ENCODE data around the gene NEUROG2. TPM values are rescaled to one million over a fixed set of nuclear protein-coding genes. Genes with fewer than 3 reads are reported as not detected.

The NEUROG2 gene
- total and polyA plus RNA-seq, 5 donors from 2014 or later: not detected

GRCh38 chr4:112519689-112520597 lies 4.0 kb upstream of the NEUROG2 start:
- Mint-ChIP-seq H3K27ac (no peak overlapping the region), H3K9me3 (peaks cover 0 to 14% (median 2%) of the 10 kb centered on the region in 7 donors), H3K4me3 (peak overlapping the region in 2 of 4 donors; percentile 5 to 62), H3K4me1 (peaks cover 27 to 64% (median 42%) of the 10 kb centered on the region in 4 donors), H3K27me3 (peaks cover 99% of the 10 kb centered on the region), H3K36me3 (no peaks in the 10 kb centered on the region)
- Histone ChIP-seq H3K4me3 (ENCODE audit: low read depth, low read length) (no peak overlapping the region), H3K9me3 (ENCODE audit: control insufficient read depth in 2 of 2, low read length in 2 of 2) (peaks cover 8 to 19% of the 10 kb centered on the region in 2 experiments), H3K4me1 (ENCODE audit: control insufficient read depth, insufficient read depth, low read length, poor library complexity, severe bottlenecking) (peaks cover 60% of the 10 kb centered on the region), H3K27me3 (ENCODE audit: control insufficient read depth, insufficient read depth, low read length) (peaks cover 69% of the 10 kb centered on the region), H3K27ac (ENCODE audit: insufficient read depth, low read length, poor library complexity, severe bottlenecking) (no peak overlapping the region), H3K36me3 (ENCODE audit: control insufficient read depth, insufficient read depth, low read length) (no peaks in the 10 kb centered on the region)
- ATAC-seq (ENCODE audit: low read depth in 2 of 2) (no peak), DNase-seq (no peak)

- Mint-ChIP-seq H3K9me3 (peaks cover 0 to 14% (median 2%) of the 10 kb centered on the region in 7 donors), H3K27ac (no peak overlapping the region), H3K36me3 (no peaks in the 10 kb centered on the region), H3K27me3 (peaks cover 99% of the 10 kb centered on the region), H3K4me3 (peak overlapping the region in 2 of 4 donors; percentile 0 to 48), H3K4me1 (peaks cover 27 to 75% (median 48%) of the 10 kb centered on the region in 4 donors)
- H3K4me1 ChIP-seq (ENCODE audit: control insufficient read depth, insufficient read depth, low read length, poor library complexity, severe bottlenecking): peaks cover 64% of the 10 kb centered on the region
- no peak for DNase-seq
- no peak overlapping the region for H3K27ac ChIP-seq (ENCODE audit: insufficient read depth, low read length, poor library complexity, severe bottlenecking)
- no peaks in the 10 kb centered on the region for H3K36me3 ChIP-seq (ENCODE audit: control insufficient read depth, insufficient read depth, low read length)
- ATAC-seq (ENCODE audit: low read depth in 2 of 2): no peak
- H3K4me3 ChIP-seq (ENCODE audit: low read depth, low read length): no peak overlapping the region
- H3K27me3 ChIP-seq (ENCODE audit: control insufficient read depth, insufficient read depth, low read length): peaks cover 71% of the 10 kb centered on the region
- peaks cover 8 to 19% of the 10 kb centered on the region in 2 experiments for H3K9me3 ChIP-seq (ENCODE audit: control insufficient read depth in 2 of 2, low read length in 2 of 2)
Observed at GRCh38 chr4:112518675-112519074, 2.7 kb upstream of the NEUROG2 start.

GRCh38 chr4:112517911-112518310 lies 1.9 kb upstream of the NEUROG2 start:
- Mint-ChIP-seq H3K27me3 (peaks cover 99% of the 10 kb centered on the region), H3K36me3 (no peaks in the 10 kb centered on the region)

DNA sequence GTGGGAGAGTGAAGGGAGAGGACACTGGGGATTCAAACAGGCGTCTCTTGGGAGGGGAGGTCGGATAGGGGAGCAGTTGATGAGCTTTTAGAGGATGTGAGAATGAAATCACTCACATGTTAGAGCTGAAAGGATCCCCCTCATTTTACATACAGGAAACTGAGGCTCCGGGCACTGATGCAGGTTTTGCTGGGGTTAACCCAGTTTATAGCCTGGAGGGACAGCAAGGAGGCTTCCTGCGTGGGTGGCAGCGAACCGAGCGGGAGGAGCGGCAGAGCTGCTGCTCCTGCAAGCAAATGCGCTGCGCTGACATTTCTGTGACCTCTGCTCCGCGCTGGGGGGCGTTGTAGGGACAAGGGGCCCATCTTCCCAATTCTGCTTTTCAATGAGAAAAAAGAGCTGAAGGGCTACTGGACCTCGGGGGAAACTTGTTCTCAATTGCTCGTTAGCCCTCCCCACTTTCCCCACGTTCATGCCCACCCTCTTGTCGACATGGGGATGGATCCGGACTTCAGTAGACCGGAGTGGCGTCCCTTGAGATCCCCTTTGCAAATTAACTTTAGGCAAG lies 1.2 kb upstream of the NEUROG2 start:
- peak overlapping the region; percentile 67 for H3K4me3 ChIP-seq (ENCODE audit: low read depth, low read length)
- no peak overlapping the region for H3K27ac Mint-ChIP-seq
- peak overlapping the region; percentile 80 to 88 (median 83) for H3K4me3 Mint-ChIP-seq

More at GRCh38 chr4:112517911-112518310, 1.9 kb upstream of the NEUROG2 start:
- Histone ChIP-seq H3K27ac (ENCODE audit: insufficient read depth, low read length, poor library complexity, severe bottlenecking) (no peak overlapping the region), H3K4me3 (ENCODE audit: low read depth, low read length) (peak overlapping the region; percentile 67), H3K36me3 (ENCODE audit: control insufficient read depth, insufficient read depth, low read length) (no peaks in the 10 kb centered on the region), H3K9me3 (ENCODE audit: control insufficient read depth in 2 of 2, low read length in 2 of 2) (peaks cover 8 to 19% of the 10 kb centered on the region in 2 experiments), H3K4me1 (ENCODE audit: control insufficient read depth, insufficient read depth, low read length, poor library complexity, severe bottlenecking) (peaks cover 56% of the 10 kb centered on the region), H3K27me3 (ENCODE audit: control insufficient read depth, insufficient read depth, low read length) (peaks cover 71% of the 10 kb centered on the region)
- peaks cover 0 to 14% (median 2%) of the 10 kb centered on the region in 7 donors for H3K9me3 Mint-ChIP-seq
- no peak for DNase-seq
- no peak overlapping the region for H3K27ac Mint-ChIP-seq
- ATAC-seq (ENCODE audit: low read depth in 2 of 2): no peak
- peak overlapping the region; percentile 83 to 88 (median 84) for H3K4me3 Mint-ChIP-seq
- H3K4me1 Mint-ChIP-seq: peaks cover 27 to 71% (median 42%) of the 10 kb centered on the region in 4 donors

DNA sequence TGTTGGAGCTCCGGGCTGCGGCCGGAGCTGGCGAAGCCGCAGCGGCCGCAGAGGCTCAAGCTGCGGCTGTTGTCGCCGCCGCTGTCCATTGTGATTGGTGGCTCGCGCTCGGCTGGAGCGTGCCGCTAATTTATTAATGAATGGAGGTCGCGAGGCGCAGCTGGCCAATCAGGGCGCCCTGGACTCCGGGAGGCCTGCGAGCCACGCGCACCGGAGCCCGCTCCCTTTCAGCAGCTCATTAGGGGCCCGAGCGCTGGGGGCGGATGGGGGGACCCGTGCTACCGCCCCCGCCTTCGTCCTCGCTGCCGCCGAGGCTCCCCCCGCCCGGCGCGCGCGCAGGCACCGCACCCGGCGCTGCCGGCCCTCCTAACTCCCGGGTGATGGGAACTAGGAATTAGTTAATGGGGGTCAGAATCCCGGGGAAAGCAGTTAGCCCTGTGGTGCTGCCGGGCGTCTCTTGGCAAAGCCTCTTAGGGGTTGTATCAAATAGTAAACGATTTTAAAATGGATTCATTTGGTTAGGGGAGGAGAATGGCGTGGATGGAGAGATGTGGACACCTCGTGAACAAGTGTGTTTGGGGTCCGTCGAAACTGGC lies 589 bp upstream of the NEUROG2 start:
- Mint-ChIP-seq H3K27me3 (peaks cover 99% of the 10 kb centered on the region), H3K27ac (no peak overlapping the region), H3K36me3 (peaks cover 4% of the 10 kb centered on the region), H3K4me1 (peaks cover 22 to 69% (median 43%) of the 10 kb centered on the region in 4 donors), H3K4me3 (peak overlapping the region; percentile 88 to 91 (median 88)), H3K9me3 (peaks cover 0 to 20% (median 0%) of the 10 kb centered on the region in 7 donors)
- H3K27ac ChIP-seq (ENCODE audit: insufficient read depth, low read length, poor library complexity, severe bottlenecking): no peak overlapping the region
- no peak for DNase-seq
- peaks cover 73% of the 10 kb centered on the region for H3K27me3 ChIP-seq (ENCODE audit: control insufficient read depth, insufficient read depth, low read length)
- H3K9me3 ChIP-seq (ENCODE audit: control insufficient read depth in 2 of 2, low read length in 2 of 2): peaks cover 8 to 19% of the 10 kb centered on the region in 2 experiments
- H3K4me3 ChIP-seq (ENCODE audit: low read depth, low read length): peak overlapping the region; percentile 67
- no peak for ATAC-seq (ENCODE audit: low read depth in 2 of 2)
- H3K4me1 ChIP-seq (ENCODE audit: control insufficient read depth, insufficient read depth, low read length, poor library complexity, severe bottlenecking): peaks cover 52% of the 10 kb centered on the region
- no peaks in the 10 kb centered on the region for H3K36me3 ChIP-seq (ENCODE audit: control insufficient read depth, insufficient read depth, low read length)

More for the DNA sequence above, 1.2 kb upstream of the NEUROG2 start:
- no peak for ATAC-seq (ENCODE audit: low read depth in 2 of 2)
- Histone ChIP-seq H3K9me3 (ENCODE audit: control insufficient read depth in 2 of 2, low read length in 2 of 2) (peaks cover 8 to 19% of the 10 kb centered on the region in 2 experiments), H3K4me1 (ENCODE audit: control insufficient read depth, insufficient read depth, low read length, poor library complexity, severe bottlenecking) (peaks cover 52% of the 10 kb centered on the region), H3K27ac (ENCODE audit: insufficient read depth, low read length, poor library complexity, severe bottlenecking) (no peak overlapping the region), H3K36me3 (ENCODE audit: control insufficient read depth, insufficient read depth, low read length) (no peaks in the 10 kb centered on the region), H3K27me3 (ENCODE audit: control insufficient read depth, insufficient read depth, low read length) (peaks cover 73% of the 10 kb centered on the region)
- H3K4me1 Mint-ChIP-seq: peaks cover 27 to 69% (median 42%) of the 10 kb centered on the region in 4 donors
- no peaks in the 10 kb centered on the region for H3K36me3 Mint-ChIP-seq
- no peak for DNase-seq
- H3K9me3 Mint-ChIP-seq: peaks cover 0 to 18% (median under 1%) of the 10 kb centered on the region in 7 donors
- peaks cover 99% of the 10 kb centered on the region for H3K27me3 Mint-ChIP-seq

DNA sequence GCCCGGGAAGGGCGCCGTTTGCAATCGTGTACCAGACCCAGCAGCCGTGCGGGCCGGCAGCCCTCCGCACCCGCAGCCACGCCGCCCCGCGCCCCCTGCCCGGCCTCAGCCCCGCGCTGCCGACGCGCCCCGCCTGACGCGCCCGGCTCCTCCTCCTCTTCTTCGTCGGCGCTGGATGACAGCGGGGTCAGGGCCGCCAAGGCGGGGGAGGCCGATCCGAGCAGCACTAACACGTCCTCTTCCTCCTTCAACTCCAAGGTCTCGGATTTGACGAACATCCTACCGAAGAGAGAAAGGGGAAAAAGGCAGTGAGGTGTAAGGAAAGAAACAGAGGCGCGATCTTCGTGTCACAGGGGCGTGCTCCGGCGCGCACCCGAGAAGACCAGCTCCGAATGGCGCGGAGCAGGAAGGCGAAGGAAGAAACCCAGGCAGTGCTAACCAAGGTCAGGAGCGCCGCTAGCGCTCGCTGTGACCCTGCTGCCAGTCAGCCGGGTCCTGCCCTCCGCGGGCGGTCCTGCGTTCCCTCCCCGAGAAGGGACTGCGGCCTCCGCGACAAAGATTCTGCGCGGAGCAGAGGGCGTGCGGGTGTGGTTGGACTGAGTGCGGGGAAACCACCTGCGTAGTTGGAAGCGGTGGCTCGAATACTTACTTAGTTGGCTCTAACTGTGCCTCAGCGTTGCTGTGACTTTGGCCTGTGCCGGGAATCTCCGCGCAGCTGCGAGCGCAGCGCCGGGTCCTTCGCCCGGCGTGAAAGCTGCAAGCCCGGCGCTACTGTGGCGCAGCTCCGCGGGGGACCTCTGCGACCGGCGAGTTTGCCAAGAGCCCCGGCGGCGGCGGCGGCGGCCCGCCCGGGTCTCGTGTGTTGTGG lies 548 bp downstream of the NEUROG2 start:
- H3K27ac Mint-ChIP-seq: no peak overlapping the region
- H3K4me3 ChIP-seq (ENCODE audit: low read depth, low read length): peak overlapping the region; percentile 64
- H3K27me3 Mint-ChIP-seq: peaks cover 99% of the 10 kb centered on the region
- ATAC-seq (ENCODE audit: low read depth in 2 of 2) (peak; percentile 42 to 48), DNase-seq (peak in 2 of 3 donors; percentile 13 to 50)
- peaks cover 0 to 17% (median 0%) of the 10 kb centered on the region in 7 donors for H3K9me3 Mint-ChIP-seq
- H3K9me3 ChIP-seq (ENCODE audit: control insufficient read depth in 2 of 2, low read length in 2 of 2): peaks cover 5 to 9% of the 10 kb centered on the region in 2 experiments
- H3K27ac ChIP-seq (ENCODE audit: insufficient read depth, low read length, poor library complexity, severe bottlenecking): no peak overlapping the region
- no peaks in the 10 kb centered on the region for H3K36me3 ChIP-seq (ENCODE audit: control insufficient read depth, insufficient read depth, low read length)
- peak overlapping the region; percentile 88 to 93 (median 88) for H3K4me3 Mint-ChIP-seq
- peaks cover 51% of the 10 kb centered on the region for H3K4me1 ChIP-seq (ENCODE audit: control insufficient read depth, insufficient read depth, low read length, poor library complexity, severe bottlenecking)
- peaks cover 67% of the 10 kb centered on the region for H3K27me3 ChIP-seq (ENCODE audit: control insufficient read depth, insufficient read depth, low read length)
- H3K36me3 Mint-ChIP-seq: peaks cover 8% of the 10 kb centered on the region
- H3K4me1 Mint-ChIP-seq: peaks cover 18 to 66% (median 46%) of the 10 kb centered on the region in 4 donors

Measured in CD4-positive, CD25-positive, alpha-beta regulatory T cell (primary cell).